Uterus (tissue), 2 donors: ENCODE data around the gene RRBP1.

Experiments
- CTCF ChIP-seq, 4 experiments: fragments of 200-600 bp in 2 of 4; fragments of 450-650 bp in 2 of 4; sonication (generic) in 2 of 4; IDR thresholded peaks; one replicate each; pipeline ENCODE4 v1.5.1; 2016 to 2019; ENCODE audit warnings: antibody characterized with exemption in 4 of 4, mild to moderate bottlenecking in 2 of 4, moderate library complexity in 1 of 4
- POLR2A ChIP-seq, 2 donors: fragments of 450-650 bp; IDR thresholded peaks; one replicate each; pipeline ENCODE4 v1.6.1; 2016; ENCODE audit warnings: antibody characterized with exemption in 2 of 2, mild to moderate bottlenecking in 1 of 2, moderate library complexity in 1 of 2

DNA sequence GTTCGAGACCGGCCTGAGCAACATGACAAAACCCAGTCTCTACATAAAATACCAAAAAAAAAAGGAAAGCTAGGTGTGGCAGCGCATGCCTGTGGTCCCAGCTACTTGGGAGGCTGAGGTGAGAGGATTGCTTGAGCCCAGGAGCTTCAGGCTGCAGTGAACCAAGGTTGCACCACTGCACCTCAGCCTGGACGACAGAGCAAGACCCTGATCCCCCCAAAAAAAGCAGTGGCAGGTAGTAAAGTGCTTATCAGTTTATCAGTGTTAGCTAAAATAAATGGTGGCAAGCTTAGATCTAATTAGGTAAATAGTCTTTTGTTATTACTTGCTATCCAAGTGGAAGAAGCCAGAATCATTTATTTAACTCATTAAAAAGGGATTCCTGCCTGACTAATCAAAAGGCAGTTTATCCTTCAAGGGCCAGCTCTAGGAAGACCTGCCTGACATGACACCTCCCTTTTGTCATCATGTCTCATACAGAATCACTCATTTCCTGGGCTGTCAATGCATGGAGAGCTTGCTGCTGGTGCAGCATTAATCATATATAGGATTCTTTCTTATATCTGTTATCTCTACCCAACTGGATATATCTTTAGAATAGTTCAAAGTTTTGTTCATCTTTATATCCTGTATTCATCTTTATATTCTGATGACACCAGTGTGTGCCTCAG, 102.5 kb downstream of the RRBP1 start:
- no peak for TF ChIP-seq POLR2A (IDR thresholded peaks at IDR 0.05)
- TF ChIP-seq CTCF (IDR thresholded peaks at IDR 0.05) = no peak
